ENCODE measurements around the gene SLC6A4.
"Not testable (repeated sequence)": the region's sequence is repeated elsewhere in the genome, so short reads cannot be mapped to it uniquely, and the experiment has no call there.

Gene SLC6A4

GRCh38 chr17:30217746-30218245 lies 17.7 kb downstream of the SLC6A4 start:
- DNase-seq = no peak

- no peak for DNase-seq
Observed at GRCh38 chr17:30217054-30217453, 18.4 kb downstream of the SLC6A4 start.

GRCh38 chr17:30212750-30213149 lies 22.7 kb downstream of the SLC6A4 start:
- no peak for DNase-seq

GRCh38 chr17:30211371-30211770 lies 24.1 kb downstream of the SLC6A4 start:
- DNase-seq = no peak

GRCh38 chr17:30210901-30211300 lies 24.6 kb downstream of the SLC6A4 start:
- no peak for DNase-seq

GRCh38 chr17:30210366-30210765 lies 25.1 kb downstream of the SLC6A4 start:
- DNase-seq = no peak

- no peak for DNase-seq
Observed at GRCh38 chr17:30209930-30210329, 25.6 kb downstream of the SLC6A4 start.

- no peak for DNase-seq
Observed at GRCh38 chr17:30208214-30208613, 27.3 kb downstream of the SLC6A4 start.

GRCh38 chr17:30207655-30208054 lies 27.8 kb downstream of the SLC6A4 start:
- DNase-seq = no peak

- DNase-seq = no peak
Observed at GRCh38 chr17:30203471-30203981, 32.0 kb downstream of the SLC6A4 start.

- DNase-seq = not testable (repeated sequence)
Observed at GRCh38 chr17:30200656-30201055, 34.8 kb downstream of the SLC6A4 start.

- no peak for DNase-seq
Observed at GRCh38 chr17:30200106-30200505, 35.4 kb downstream of the SLC6A4 start.

- DNase-seq = no peak
Observed at GRCh38 chr17:30199600-30199999, 35.9 kb downstream of the SLC6A4 start.

GRCh38 chr17:30197416-30197815 lies 38.1 kb downstream of the SLC6A4 start:
- no peak for DNase-seq

- no peak for DNase-seq
Observed at GRCh38 chr17:30196504-30196903, 39.0 kb downstream of the SLC6A4 start.

- no peak for DNase-seq
Observed at GRCh38 chr17:30191072-30191471, 44.4 kb downstream of the SLC6A4 start.

GRCh38 chr17:30188211-30188939 lies 47.1 kb downstream of the SLC6A4 start:
- no peak for DNase-seq

- no peak for DNase-seq
Observed at GRCh38 chr17:30187573-30187972, 47.9 kb downstream of the SLC6A4 start.

GRCh38 chr17:30186761-30187160 lies 48.7 kb downstream of the SLC6A4 start:
- DNase-seq = no peak

GRCh38 chr17:30176855-30177254 lies 58.6 kb downstream of the SLC6A4 start:
- DNase-seq = no peak

GRCh38 chr17:30174556-30174955 lies 60.9 kb downstream of the SLC6A4 start:
- DNase-seq = no peak

- DNase-seq = no peak
Observed at GRCh38 chr17:30173649-30174048, 61.8 kb downstream of the SLC6A4 start.

- DNase-seq = no peak
Observed at GRCh38 chr17:30172560-30172959, 62.9 kb downstream of the SLC6A4 start.

- DNase-seq = no peak
Observed at GRCh38 chr17:30170415-30170987, 65.0 kb downstream of the SLC6A4 start.
